ENCODE measurements around the gene CCBE1.
A peak's percentile ranks its signal among the peaks of the same experiment; 100 is the strongest.

Gene CCBE1

GRCh38 chr18:59696311-59697235 lies 650 bp downstream of the CCBE1 start:
- TF ChIP-seq CTCF (IDR thresholded peaks at IDR 0.05; ENCODE audit: poor library complexity, severe bottlenecking): no peak
- peak; percentile 37 for ATAC-seq (ENCODE audit: low read depth)
- peak overlapping the region; percentile 94 for H3K27ac ChIP-seq (ENCODE audit: poor library complexity, severe bottlenecking)
- no peak for DNase-seq (ENCODE audit: low spot score)
- H3K4me3 ChIP-seq (ENCODE audit: severe bottlenecking): peak overlapping the region; percentile 74
- H3K27me3 ChIP-seq (ENCODE audit: insufficient read depth, poor library complexity, severe bottlenecking): no peaks in the 10 kb centered on the region
- H3K9me3 ChIP-seq (ENCODE audit: severe bottlenecking): no peaks in the 10 kb centered on the region
- peaks cover 19% of the 10 kb centered on the region for H3K36me3 ChIP-seq (ENCODE audit: low read depth)
- peaks cover 26% of the 10 kb centered on the region for H3K4me1 ChIP-seq (ENCODE audit: insufficient read depth, poor library complexity, severe bottlenecking)

- DNase-seq (ENCODE audit: low spot score) (no peak), ATAC-seq (ENCODE audit: low read depth) (no peak)
- Histone ChIP-seq H3K4me3 (ENCODE audit: severe bottlenecking) (peak overlapping the region; percentile 74), H3K27ac (ENCODE audit: poor library complexity, severe bottlenecking) (peak overlapping the region; percentile 94), H3K27me3 (ENCODE audit: insufficient read depth, poor library complexity, severe bottlenecking) (no peaks in the 10 kb centered on the region), H3K9me3 (ENCODE audit: severe bottlenecking) (no peaks in the 10 kb centered on the region), H3K4me1 (ENCODE audit: insufficient read depth, poor library complexity, severe bottlenecking) (peaks cover 16% of the 10 kb centered on the region), H3K36me3 (ENCODE audit: low read depth) (peaks cover 21% of the 10 kb centered on the region)
- no peak for TF ChIP-seq CTCF (IDR thresholded peaks at IDR 0.05; ENCODE audit: poor library complexity, severe bottlenecking)
These were observed 1.7 kb downstream of the CCBE1 start for GRCh38 chr18:59695551-59695950.

- ATAC-seq (ENCODE audit: low read depth) (no peak), DNase-seq (ENCODE audit: low spot score) (no peak)
- Histone ChIP-seq H3K4me1 (ENCODE audit: insufficient read depth, poor library complexity, severe bottlenecking) (peaks cover 9% of the 10 kb centered on the region), H3K4me3 (ENCODE audit: severe bottlenecking) (no peak overlapping the region), H3K27ac (ENCODE audit: poor library complexity, severe bottlenecking) (peak overlapping the region; percentile 94), H3K9me3 (ENCODE audit: severe bottlenecking) (no peaks in the 10 kb centered on the region), H3K36me3 (ENCODE audit: low read depth) (peaks cover 26% of the 10 kb centered on the region), H3K27me3 (ENCODE audit: insufficient read depth, poor library complexity, severe bottlenecking) (no peaks in the 10 kb centered on the region)
- no peak for TF ChIP-seq CTCF (IDR thresholded peaks at IDR 0.05; ENCODE audit: poor library complexity, severe bottlenecking)
These were observed 2.4 kb downstream of the CCBE1 start for GRCh38 chr18:59694824-59695223.

GRCh38 chr18:59691996-59692395 lies 5.2 kb downstream of the CCBE1 start:
- DNase-seq (ENCODE audit: low spot score): no peak
- Histone ChIP-seq H3K4me3 (ENCODE audit: severe bottlenecking) (no peak overlapping the region), H3K36me3 (ENCODE audit: low read depth) (peaks cover 26% of the 10 kb centered on the region), H3K9me3 (ENCODE audit: severe bottlenecking) (no peaks in the 10 kb centered on the region), H3K27me3 (ENCODE audit: insufficient read depth, poor library complexity, severe bottlenecking) (no peaks in the 10 kb centered on the region), H3K4me1 (ENCODE audit: insufficient read depth, poor library complexity, severe bottlenecking) (no peaks in the 10 kb centered on the region), H3K27ac (ENCODE audit: poor library complexity, severe bottlenecking) (peak overlapping the region; percentile 94)
- TF ChIP-seq CTCF (IDR thresholded peaks at IDR 0.05; ENCODE audit: poor library complexity, severe bottlenecking): no peak
- ATAC-seq (ENCODE audit: low read depth): no peak

GRCh38 chr18:59690996-59691395 lies 6.2 kb downstream of the CCBE1 start:
- no peak for TF ChIP-seq CTCF (IDR thresholded peaks at IDR 0.05; ENCODE audit: poor library complexity, severe bottlenecking)
- Histone ChIP-seq H3K27me3 (ENCODE audit: insufficient read depth, poor library complexity, severe bottlenecking) (no peaks in the 10 kb centered on the region), H3K4me3 (ENCODE audit: severe bottlenecking) (no peak overlapping the region), H3K27ac (ENCODE audit: poor library complexity, severe bottlenecking) (peak overlapping the region; percentile 94), H3K36me3 (ENCODE audit: low read depth) (peaks cover 26% of the 10 kb centered on the region), H3K4me1 (ENCODE audit: insufficient read depth, poor library complexity, severe bottlenecking) (no peaks in the 10 kb centered on the region), H3K9me3 (ENCODE audit: severe bottlenecking) (no peaks in the 10 kb centered on the region)
- DNase-seq (ENCODE audit: low spot score) (no peak), ATAC-seq (ENCODE audit: low read depth) (peak; percentile 43; the same call in 1 of the 3 replicates)

Data from RWPE2 (cell line).